GM23338 (cell line): ENCODE results near the gene SLC9A3. TPM values are rescaled to one million over a fixed set of nuclear protein-coding genes. Genes with fewer than 3 reads are reported as not detected.

Experiments used
- ATAC-seq: fragments of 200-7000 bp; cut with Tn5 transposase; 3 replicates; pipeline ENCODE4 v1.9.1; 2020
- DNase-seq: peaks from one replicate; pipeline ENCODE4 v3.0.0-alpha.2; 2015; ENCODE audit warnings: low spot score
- H2AFZ ChIP-seq: fragments of 200-600 bp; sonication (generic); 2 replicates; pipeline ENCODE4 v1.8.0; 2016; ENCODE audit warnings: antibody characterized with exemption, mild to moderate bottlenecking, moderate library complexity
- H3F3A ChIP-seq: fragments of 200-600 bp; sonication (generic); replicated peaks from 2 replicates; pipeline ENCODE4 v1.8.0; 2017; ENCODE audit warnings: antibody characterized with exemption, mixed run types, low read depth
- H3K27ac ChIP-seq: fragments of 200-600 bp; sonication (generic); 2 replicates; pipeline ENCODE4 v1.6.1; 2016; ENCODE audit warnings: low read depth
- H3K27me3 ChIP-seq: fragments of 200-600 bp; sonication (generic); 2 replicates; pipeline ENCODE4 v1.8.0; 2016; ENCODE audit warnings: mild to moderate bottlenecking, mixed run types, moderate library complexity; ENCODE audit not compliant: insufficient read depth
- H3K36me3 ChIP-seq: fragments of 200-600 bp; sonication (generic); 2 replicates; pipeline ENCODE4 v1.8.0; 2016; ENCODE audit warnings: mild to moderate bottlenecking; ENCODE audit not compliant: insufficient read depth
- H3K4me1 ChIP-seq: fragments of 200-600 bp; sonication (generic); 2 replicates; pipeline ENCODE4 v1.8.0; 2016; ENCODE audit warnings: mild to moderate bottlenecking, moderate library complexity; ENCODE audit not compliant: insufficient read depth
- H3K4me2 ChIP-seq: fragments of 200-600 bp; sonication (generic); 2 replicates; pipeline ENCODE4 v1.7.1; 2017; ENCODE audit warnings: mixed run types
- H3K4me3 ChIP-seq: fragments of 200-600 bp; sonication (generic); 2 replicates; pipeline ENCODE4 v1.6.1; 2016; ENCODE audit warnings: mixed run types
- H3K79me2 ChIP-seq: fragments of 200-600 bp; sonication (generic); replicated peaks from 2 replicates; pipeline ENCODE4 v1.8.0; 2017; ENCODE audit warnings: mild to moderate bottlenecking; ENCODE audit not compliant: insufficient read depth
- H3K9me2 ChIP-seq: fragments of 200-600 bp; sonication (generic); 2 replicates; pipeline ENCODE4 v1.8.0; 2017; ENCODE audit not compliant: insufficient read depth
- H4K20me1 ChIP-seq: fragments of 200-600 bp; sonication (generic); replicated peaks from 2 replicates; pipeline ENCODE4 v1.8.0; 2017; ENCODE audit warnings: mild to moderate bottlenecking; ENCODE audit not compliant: insufficient read depth
- H3K27ac Mint-ChIP-seq: 2 replicates; pipeline ENCODE4 v1.8.0; 2020; ENCODE audit warnings: inconsistent platforms, mild to moderate bottlenecking, moderate library complexity, mixed read lengths
- H3K27me3 Mint-ChIP-seq: 3 replicates; pipeline ENCODE4 v1.8.0; 2022; ENCODE audit warnings: low read depth, mild to moderate bottlenecking, moderate library complexity, mixed read lengths, inconsistent platforms; ENCODE audit not compliant: insufficient read depth, poor library complexity
- H3K36me3 Mint-ChIP-seq: 3 replicates; pipeline ENCODE4 v1.8.0; 2021; ENCODE audit warnings: low read depth, mild to moderate bottlenecking, inconsistent platforms, moderate library complexity, mixed read lengths
- H3K4me1 Mint-ChIP-seq: 3 replicates; pipeline ENCODE4 v1.8.0; 2020; ENCODE audit warnings: mild to moderate bottlenecking, inconsistent platforms, mixed read lengths
- H3K4me3 Mint-ChIP-seq: 3 replicates; pipeline ENCODE4 v1.8.0; 2021; ENCODE audit warnings: moderate library complexity, mild to moderate bottlenecking, inconsistent platforms, mixed read lengths
- H3K9me3 Mint-ChIP-seq: 3 replicates; pipeline ENCODE4 v1.8.0; 2020; ENCODE audit warnings: moderate library complexity, mild to moderate bottlenecking, inconsistent platforms, mixed read lengths
- CREB1 ChIP-seq: fragments of 250-450 bp; sonication (Bioruptor Pico); IDR thresholded peaks from 2 replicates; pipeline ENCODE4 v1.5.0; 2020; ENCODE audit warnings: low read depth, mild to moderate bottlenecking, moderate library complexity
- EZH2 ChIP-seq: fragments of 200-600 bp; sonication (generic); IDR thresholded peaks from one replicate; pipeline ENCODE4 v1.8.0; 2017; ENCODE audit warnings: antibody characterized with exemption, mild to moderate bottlenecking, low read depth; ENCODE audit not compliant: unreplicated experiment
- EZH2phosphoT487 ChIP-seq: fragments of 200-600 bp; sonication (generic); IDR thresholded peaks from one replicate; pipeline ENCODE4 v1.8.1; 2018; ENCODE audit warnings: antibody characterized with exemption; ENCODE audit not compliant: unreplicated experiment
- JUNB ChIP-seq: IDR thresholded peaks from one replicate; pipeline ENCODE4 v1.6.1; 2016; ENCODE audit warnings: antibody characterized with exemption; ENCODE audit not compliant: unreplicated experiment
- NANOG ChIP-seq: IDR thresholded peaks from 2 replicates; pipeline ENCODE4 v1.6.1; 2016; ENCODE audit warnings: antibody characterized with exemption, borderline replicate concordance
- POLR2AphosphoS5 ChIP-seq: IDR thresholded peaks from 2 replicates; pipeline ENCODE4 v1.6.1; 2016; ENCODE audit warnings: antibody characterized with exemption, low read depth
- STAT1 ChIP-seq: IDR thresholded peaks from one replicate; pipeline ENCODE4 v1.6.1; 2016; ENCODE audit warnings: antibody characterized with exemption; ENCODE audit not compliant: unreplicated experiment
- ZNF114 ChIP-seq: fragments of 250-450 bp; sonication (Bioruptor Pico); IDR thresholded peaks from 2 replicates; pipeline ENCODE4 v1.5.0; 2020; ENCODE audit warnings: mild to moderate bottlenecking, moderate library complexity
- ZNF331 ChIP-seq: fragments of 250-450 bp; sonication (Bioruptor Pico); IDR thresholded peaks from 2 replicates; pipeline ENCODE4 v1.5.0; 2020; ENCODE audit warnings: low read depth, mild to moderate bottlenecking, moderate library complexity
- polyA plus RNA-seq: library from polyadenylated mRNA; unstranded; fragments of >200 nt; fragmentation: Nextera tagmentation; extraction: Ambion mirVana; gene quantifications from 2 replicates; pipeline ENCODE4 v1.2.1, GENCODE V29; 2016
- total RNA-seq: library from RNA; depleted of rRNA; stranded (reverse); fragments of >200 nt; shearing (Covaris generic); gene quantifications from 2 replicates; pipeline ENCODE4 v1.2.3, GENCODE V29; 2014
- TF ChIP-seq, protein P1 (sequence below): fragments of 250-450 bp; sonication (Bioruptor Pico); IDR thresholded peaks from 2 replicates; pipeline ENCODE4 v1.5.0; 2020; ENCODE audit warnings: mild to moderate bottlenecking, moderate library complexity
- TF ChIP-seq, protein P2 (sequence below): IDR thresholded peaks from 2 replicates; pipeline ENCODE4 v1.6.1; 2016; ENCODE audit warnings: antibody characterized with exemption
- TF ChIP-seq, protein P3 (sequence below), 2 experiments: fragments of 200-600 bp in 1 of 2; sonication (generic) in 1 of 2; conservative IDR thresholded peaks; 2 replicates each; pipeline versions ENCODE4 v1.5.1 to v1.6.1; 2016 to 2017; ENCODE audit warnings: antibody characterized with exemption in 2 of 2, low read depth in 2 of 2, mild to moderate bottlenecking in 2 of 2, moderate library complexity in 1 of 2
- TF ChIP-seq, protein P4 (sequence below): IDR thresholded peaks from one replicate; pipeline ENCODE4 v1.6.1; 2018; ENCODE audit warnings: antibody characterized with exemption; ENCODE audit not compliant: unreplicated experiment

The SLC9A3 gene
- total and polyA plus RNA-seq, 2 experiments from 2014 or later = 0.39 to 3.1 TPM

DNA sequence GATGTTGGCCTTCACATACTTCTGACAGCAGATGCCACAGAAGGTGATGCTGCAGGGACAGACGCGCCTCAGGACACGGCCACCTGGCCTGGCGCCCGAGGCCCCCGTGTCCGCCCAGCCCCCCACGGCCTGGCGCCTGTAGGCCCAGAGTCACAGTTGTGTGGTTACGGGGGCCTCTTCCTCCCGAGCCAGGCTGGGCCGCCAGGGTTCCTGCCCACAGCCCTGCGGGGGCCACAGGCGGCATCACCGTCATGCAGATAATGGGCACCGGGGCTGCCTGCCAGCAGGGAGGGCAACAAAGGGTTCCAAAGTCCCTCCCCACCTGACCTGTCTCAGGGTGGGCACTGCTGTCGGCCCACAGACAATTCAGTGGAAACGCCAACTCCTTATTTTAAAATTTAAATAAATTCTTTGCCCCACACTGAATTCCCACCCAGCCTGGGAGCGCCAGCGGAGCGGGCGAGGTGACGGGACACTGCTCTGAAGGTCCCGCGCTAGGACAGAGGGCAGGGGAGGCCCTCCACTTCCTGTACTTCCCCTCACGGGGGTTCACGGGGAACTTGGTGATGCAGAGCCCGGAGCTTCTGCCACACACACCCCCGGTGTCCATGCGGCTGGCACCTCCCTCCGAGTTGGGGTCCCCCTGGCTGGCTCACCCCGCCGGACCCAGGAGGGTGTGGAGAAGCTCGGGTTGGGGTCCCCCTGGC is 40.7 kb downstream of the SLC9A3 start:
- Histone ChIP-seq H3K36me3 (no peaks in the 10 kb centered on the region), H2AFZ (no peak overlapping the region), H3F3A (no peaks in the 10 kb centered on the region), H4K20me1 (no peaks in the 10 kb centered on the region), H3K4me1 (no peaks in the 10 kb centered on the region), H3K27me3 (no peaks in the 10 kb centered on the region), H3K4me2 (no peak overlapping the region), H3K79me2 (no peaks in the 10 kb centered on the region), H3K9me2 (no peaks in the 10 kb centered on the region), H3K27ac (no peak overlapping the region), H3K4me3 (no peak overlapping the region)
- Mint-ChIP-seq H3K36me3 (no peaks in the 10 kb centered on the region), H3K27me3 (peaks cover 11% of the 10 kb centered on the region), H3K4me3 (no peak overlapping the region), H3K9me3 (no peaks in the 10 kb centered on the region), H3K4me1 (no peaks in the 10 kb centered on the region), H3K27ac (no peak overlapping the region)
- DNase-seq (no peak), ATAC-seq (no peak)
- TF ChIP-seq EZH2 (no peak), NANOG (no peak), POLR2AphosphoS5 (no peak), CREB1 (CRISPR knock-in tag) (no peak), JUNB (no peak), ZNF331 (no peak), EZH2phosphoT487 (no peak), ZNF114 (CRISPR knock-in tag) (no peak), STAT1 (no peak)
- TF ChIP-seq, protein P1, sequence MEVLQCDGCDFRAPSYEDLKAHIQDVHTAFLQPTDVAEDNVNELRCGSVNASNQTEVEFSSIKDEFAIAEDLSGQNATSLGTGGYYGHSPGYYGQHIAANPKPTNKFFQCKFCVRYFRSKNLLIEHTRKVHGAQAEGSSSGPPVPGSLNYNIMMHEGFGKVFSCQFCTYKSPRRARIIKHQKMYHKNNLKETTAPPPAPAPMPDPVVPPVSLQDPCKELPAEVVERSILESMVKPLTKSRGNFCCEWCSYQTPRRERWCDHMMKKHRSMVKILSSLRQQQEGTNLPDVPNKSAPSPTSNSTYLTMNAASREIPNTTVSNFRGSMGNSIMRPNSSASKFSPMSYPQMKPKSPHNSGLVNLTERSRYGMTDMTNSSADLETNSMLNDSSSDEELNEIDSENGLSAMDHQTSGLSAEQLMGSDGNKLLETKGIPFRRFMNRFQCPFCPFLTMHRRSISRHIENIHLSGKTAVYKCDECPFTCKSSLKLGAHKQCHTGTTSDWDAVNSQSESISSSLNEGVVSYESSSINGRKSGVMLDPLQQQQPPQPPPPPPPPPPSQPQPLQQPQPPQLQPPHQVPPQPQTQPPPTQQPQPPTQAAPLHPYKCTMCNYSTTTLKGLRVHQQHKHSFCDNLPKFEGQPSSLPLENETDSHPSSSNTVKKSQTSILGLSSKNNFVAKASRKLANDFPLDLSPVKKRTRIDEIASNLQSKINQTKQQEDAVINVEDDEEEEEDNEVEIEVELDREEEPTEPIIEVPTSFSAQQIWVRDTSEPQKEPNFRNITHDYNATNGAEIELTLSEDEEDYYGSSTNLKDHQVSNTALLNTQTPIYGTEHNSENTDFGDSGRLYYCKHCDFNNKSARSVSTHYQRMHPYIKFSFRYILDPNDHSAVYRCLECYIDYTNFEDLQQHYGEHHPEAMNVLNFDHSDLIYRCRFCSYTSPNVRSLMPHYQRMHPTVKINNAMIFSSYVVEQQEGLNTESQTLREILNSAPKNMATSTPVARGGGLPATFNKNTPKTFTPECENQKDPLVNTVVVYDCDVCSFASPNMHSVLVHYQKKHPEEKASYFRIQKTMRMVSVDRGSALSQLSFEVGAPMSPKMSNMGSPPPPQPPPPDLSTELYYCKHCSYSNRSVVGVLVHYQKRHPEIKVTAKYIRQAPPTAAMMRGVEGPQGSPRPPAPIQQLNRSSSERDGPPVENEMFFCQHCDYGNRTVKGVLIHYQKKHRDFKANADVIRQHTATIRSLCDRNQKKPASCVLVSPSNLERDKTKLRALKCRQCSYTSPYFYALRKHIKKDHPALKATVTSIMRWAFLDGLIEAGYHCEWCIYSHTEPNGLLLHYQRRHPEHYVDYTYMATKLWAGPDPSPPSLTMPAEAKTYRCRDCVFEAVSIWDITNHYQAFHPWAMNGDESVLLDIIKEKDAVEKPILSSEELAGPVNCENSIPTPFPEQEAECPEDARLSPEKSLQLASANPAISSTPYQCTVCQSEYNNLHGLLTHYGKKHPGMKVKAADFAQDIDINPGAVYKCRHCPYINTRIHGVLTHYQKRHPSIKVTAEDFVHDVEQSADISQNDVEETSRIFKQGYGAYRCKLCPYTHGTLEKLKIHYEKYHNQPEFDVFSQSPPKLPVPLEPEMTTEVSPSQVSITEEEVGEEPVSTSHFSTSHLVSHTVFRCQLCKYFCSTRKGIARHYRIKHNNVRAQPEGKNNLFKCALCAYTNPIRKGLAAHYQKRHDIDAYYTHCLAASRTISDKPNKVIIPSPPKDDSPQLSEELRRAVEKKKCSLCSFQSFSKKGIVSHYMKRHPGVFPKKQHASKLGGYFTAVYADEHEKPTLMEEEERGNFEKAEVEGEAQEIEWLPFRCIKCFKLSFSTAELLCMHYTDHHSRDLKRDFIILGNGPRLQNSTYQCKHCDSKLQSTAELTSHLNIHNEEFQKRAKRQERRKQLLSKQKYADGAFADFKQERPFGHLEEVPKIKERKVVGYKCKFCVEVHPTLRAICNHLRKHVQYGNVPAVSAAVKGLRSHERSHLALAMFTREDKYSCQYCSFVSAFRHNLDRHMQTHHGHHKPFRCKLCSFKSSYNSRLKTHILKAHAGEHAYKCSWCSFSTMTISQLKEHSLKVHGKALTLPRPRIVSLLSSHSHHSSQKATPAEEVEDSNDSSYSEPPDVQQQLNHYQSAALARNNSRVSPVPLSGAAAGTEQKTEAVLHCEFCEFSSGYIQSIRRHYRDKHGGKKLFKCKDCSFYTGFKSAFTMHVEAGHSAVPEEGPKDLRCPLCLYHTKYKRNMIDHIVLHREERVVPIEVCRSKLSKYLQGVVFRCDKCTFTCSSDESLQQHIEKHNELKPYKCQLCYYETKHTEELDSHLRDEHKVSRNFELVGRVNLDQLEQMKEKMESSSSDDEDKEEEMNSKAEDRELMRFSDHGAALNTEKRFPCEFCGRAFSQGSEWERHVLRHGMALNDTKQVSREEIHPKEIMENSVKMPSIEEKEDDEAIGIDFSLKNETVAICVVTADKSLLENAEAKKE (CRISPR knock-in tag) = no peak
- TF ChIP-seq, protein P2, sequence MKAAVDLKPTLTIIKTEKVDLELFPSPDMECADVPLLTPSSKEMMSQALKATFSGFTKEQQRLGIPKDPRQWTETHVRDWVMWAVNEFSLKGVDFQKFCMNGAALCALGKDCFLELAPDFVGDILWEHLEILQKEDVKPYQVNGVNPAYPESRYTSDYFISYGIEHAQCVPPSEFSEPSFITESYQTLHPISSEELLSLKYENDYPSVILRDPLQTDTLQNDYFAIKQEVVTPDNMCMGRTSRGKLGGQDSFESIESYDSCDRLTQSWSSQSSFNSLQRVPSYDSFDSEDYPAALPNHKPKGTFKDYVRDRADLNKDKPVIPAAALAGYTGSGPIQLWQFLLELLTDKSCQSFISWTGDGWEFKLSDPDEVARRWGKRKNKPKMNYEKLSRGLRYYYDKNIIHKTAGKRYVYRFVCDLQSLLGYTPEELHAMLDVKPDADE = no peak
- TF ChIP-seq, protein P3, sequence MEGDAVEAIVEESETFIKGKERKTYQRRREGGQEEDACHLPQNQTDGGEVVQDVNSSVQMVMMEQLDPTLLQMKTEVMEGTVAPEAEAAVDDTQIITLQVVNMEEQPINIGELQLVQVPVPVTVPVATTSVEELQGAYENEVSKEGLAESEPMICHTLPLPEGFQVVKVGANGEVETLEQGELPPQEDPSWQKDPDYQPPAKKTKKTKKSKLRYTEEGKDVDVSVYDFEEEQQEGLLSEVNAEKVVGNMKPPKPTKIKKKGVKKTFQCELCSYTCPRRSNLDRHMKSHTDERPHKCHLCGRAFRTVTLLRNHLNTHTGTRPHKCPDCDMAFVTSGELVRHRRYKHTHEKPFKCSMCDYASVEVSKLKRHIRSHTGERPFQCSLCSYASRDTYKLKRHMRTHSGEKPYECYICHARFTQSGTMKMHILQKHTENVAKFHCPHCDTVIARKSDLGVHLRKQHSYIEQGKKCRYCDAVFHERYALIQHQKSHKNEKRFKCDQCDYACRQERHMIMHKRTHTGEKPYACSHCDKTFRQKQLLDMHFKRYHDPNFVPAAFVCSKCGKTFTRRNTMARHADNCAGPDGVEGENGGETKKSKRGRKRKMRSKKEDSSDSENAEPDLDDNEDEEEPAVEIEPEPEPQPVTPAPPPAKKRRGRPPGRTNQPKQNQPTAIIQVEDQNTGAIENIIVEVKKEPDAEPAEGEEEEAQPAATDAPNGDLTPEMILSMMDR (conservative IDR thresholded peaks at IDR 0.05; ENCODE audit: low read depth in 2 of 2) = no peak
- TF ChIP-seq, protein P4, sequence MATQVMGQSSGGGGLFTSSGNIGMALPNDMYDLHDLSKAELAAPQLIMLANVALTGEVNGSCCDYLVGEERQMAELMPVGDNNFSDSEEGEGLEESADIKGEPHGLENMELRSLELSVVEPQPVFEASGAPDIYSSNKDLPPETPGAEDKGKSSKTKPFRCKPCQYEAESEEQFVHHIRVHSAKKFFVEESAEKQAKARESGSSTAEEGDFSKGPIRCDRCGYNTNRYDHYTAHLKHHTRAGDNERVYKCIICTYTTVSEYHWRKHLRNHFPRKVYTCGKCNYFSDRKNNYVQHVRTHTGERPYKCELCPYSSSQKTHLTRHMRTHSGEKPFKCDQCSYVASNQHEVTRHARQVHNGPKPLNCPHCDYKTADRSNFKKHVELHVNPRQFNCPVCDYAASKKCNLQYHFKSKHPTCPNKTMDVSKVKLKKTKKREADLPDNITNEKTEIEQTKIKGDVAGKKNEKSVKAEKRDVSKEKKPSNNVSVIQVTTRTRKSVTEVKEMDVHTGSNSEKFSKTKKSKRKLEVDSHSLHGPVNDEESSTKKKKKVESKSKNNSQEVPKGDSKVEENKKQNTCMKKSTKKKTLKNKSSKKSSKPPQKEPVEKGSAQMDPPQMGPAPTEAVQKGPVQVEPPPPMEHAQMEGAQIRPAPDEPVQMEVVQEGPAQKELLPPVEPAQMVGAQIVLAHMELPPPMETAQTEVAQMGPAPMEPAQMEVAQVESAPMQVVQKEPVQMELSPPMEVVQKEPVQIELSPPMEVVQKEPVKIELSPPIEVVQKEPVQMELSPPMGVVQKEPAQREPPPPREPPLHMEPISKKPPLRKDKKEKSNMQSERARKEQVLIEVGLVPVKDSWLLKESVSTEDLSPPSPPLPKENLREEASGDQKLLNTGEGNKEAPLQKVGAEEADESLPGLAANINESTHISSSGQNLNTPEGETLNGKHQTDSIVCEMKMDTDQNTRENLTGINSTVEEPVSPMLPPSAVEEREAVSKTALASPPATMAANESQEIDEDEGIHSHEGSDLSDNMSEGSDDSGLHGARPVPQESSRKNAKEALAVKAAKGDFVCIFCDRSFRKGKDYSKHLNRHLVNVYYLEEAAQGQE = no peak
